ACHN (cell line): ENCODE measurements around the gene SH3GL1.
"Not testable (repeated sequence)": the region's sequence is repeated elsewhere in the genome, so short reads cannot be mapped to it uniquely, and the experiment has no call there.

ENCODE experiments used
- DNase-seq: peaks from one replicate; pipeline ENCODE4 v3.0.0-alpha.2; 2015
- in situ Hi-C: cut with HindIII; loops from 2 replicates; pipeline ENCODE4 v1.10.0; 2017; ENCODE audit warnings: low sequenced_read_pairs, low pct_ligation_motif_present, low pct_unique_long_range_greater_than_20kb

Gene SH3GL1

DNA sequence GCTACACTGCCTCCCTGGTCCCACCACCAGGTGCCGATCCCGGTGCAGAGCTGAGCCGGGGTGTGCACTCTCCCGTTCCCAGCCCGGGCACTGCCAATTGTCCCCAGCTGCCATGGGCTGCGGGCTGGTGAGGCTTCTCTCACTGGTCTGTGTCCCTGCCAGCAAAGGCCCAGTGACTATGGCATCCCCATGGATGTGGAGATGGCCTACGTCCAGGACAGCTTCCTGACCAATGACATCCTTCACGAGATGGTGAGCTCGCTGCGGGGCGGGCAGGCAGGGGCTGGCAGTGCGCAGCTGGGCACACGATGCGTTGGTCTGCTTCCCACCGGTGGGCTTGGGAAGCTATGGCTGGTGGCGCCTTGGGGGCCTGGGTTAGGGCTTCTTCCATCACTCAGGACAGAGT, 42.4 kb downstream of the SH3GL1 start:
- in situ Hi-C loops = no loop called here
- no peak for DNase-seq

DNA sequence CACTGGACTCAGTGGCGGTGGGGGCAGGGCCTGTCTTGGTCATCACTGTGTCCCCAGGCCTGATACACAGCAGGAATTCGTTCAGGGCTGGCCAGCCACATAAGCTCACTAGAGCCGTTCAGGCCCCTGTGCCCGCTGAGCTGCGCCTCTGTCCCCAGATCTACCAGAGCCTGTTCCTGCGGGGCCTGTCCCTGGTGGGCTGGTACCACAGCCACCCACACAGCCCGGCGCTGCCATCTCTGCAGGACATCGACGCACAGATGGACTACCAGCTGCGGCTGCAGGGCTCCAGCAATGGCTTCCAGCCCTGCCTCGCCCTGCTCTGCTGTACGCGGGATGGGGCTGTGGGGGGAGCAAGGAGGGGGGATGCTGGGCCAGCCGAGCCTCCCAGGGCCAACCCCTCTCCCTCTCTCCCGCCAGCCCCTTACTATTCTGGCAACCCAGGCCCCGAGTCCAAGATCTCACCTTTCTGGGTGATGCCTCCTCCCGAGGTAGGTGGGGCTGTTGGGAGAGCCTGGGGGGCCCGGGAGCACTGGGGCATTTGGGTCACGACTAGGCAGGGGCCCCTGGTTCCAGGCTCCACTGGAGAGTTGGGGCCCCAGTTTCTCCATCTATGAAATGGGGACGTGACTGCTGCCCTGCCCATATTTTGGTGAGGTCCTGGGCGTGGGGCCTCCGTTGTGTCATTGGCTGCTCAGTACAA, 43.1 kb downstream of the SH3GL1 start:
- DNase-seq = no peak
- in situ Hi-C loops = no loop called here

DNA sequence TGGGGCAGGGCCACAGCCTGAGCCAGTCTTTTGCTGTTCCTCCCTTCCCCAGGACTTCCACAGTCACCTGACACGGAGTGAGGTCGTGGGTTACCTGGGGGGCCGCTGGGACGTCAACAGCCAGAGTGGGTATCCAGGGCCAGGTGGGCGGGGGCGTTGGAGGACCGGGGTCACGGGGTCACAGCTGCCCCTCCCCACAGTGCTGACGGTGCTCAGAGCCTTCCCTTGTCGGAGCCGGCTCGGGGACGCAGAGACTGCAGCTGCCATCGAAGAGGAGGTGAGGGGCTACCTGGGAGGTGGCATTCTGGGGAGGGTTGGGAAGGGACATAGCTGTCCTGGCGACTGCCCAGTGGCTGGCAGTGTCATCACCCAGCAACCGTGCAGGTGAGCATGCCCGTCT, 45.5 kb downstream of the SH3GL1 start:
- DNase-seq = no peak
- in situ Hi-C loops = no loop called here

DNA sequence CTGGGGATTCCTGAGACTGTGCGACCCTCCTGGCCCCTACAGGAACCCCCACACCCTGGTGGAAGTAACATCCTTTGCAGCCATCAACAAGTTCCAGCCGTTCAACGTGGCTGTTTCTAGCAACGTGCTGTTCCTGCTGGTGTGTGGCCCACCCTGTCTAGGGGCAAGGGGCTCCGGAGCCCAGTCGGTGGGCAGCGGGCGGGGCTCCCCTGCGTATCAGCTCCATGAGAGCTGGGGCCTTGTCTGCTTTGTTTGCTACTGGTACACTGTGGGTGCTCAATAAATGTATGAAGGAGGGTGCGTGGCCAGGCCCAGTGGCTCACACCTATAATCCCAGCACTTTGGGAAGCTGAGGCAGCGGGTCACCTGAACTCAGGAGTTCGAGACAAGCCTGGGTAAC, 46.1 kb downstream of the SH3GL1 start:
- in situ Hi-C loops = no loop called here
- no peak for DNase-seq

DNA sequence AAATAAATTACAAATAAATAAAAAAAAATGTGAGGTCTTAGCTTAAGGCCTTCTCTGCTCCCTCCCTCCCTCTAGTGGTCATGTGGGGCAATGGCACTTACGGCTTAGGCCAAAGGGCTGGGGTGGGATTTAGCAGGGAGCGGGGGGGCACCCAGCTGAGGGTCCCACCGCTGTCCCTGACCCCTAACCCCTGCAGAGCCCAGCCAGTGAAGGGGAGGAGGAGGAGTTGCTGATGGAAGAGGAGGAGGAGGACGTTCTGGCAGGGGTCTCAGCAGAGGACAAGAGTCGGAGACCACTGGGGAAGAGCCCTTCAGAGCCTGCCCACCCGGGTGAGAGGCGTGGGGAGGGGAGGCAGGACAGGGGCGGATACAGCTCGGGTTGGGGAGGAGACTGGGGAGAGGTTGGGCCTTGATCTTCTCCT, 47.6 kb downstream of the SH3GL1 start:
- peak; percentile 59 for DNase-seq
- in situ Hi-C loops = no loop called here

- in situ Hi-C loops = no loop called here
- DNase-seq = no peak
Observed at GRCh38 chr19:4350726-4351125, 49.6 kb downstream of the SH3GL1 start.

DNA sequence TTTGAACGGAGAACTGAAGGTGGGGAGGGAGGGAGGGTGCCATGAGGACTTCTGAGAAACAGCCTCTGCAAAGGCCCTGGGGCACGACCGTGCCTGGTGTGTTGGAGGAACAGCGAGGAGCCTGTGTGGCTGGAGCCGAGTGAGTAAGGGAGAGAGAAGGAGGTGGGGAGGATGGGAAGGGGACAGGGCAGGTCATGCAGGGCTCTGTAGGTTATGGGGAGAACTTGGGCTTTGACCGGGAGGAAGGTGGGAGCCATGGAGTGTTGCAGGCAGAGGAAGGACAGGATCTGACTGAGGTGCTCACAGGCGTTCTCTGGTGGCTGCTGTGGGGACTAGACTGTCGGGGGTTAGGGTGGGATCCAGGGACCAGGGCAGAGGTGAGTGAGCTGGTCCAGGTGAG, 50.2 kb downstream of the SH3GL1 start:
- in situ Hi-C loops = no loop called here
- no peak for DNase-seq

DNA sequence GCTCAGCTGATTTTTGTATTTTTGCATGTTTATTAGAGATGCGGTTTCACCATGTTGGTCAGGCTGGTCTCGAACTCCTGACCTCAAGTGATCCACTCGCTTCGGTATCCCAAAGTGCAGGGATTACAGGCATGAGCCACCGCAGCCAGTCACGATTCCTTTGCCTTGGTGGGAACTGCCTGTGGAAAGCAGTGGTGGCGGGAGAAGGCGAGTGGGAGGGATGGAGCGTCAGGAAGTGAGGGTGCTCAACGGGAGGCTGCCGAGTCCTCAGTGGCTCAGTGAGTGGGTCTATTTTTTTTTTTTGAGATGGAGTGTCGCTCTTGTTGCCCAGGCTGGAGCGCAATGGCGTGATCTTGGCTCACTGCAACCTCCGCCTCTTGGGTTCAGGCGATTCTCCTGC, 51.1 kb downstream of the SH3GL1 start:
- DNase-seq, in situ Hi-C loops: not testable (repeated sequence)

DNA sequence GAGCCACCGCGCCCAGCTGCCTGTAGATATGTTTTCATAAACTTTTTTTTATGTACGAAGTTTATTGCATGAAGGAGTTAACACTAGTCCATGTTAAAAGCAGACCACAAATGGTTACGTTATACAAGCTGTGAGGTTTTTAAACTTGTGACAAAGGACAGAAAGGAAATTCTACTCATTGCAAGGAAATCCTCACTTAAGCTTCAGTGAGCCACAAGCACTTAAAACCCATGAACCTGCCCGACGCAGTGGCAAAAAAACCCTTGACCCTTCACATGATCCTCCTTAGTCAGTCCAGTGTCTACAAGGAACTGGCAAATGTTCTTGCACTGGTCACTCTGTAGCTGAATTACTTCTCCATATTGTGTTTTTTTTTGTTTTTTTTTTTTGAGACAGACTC, 52.8 kb downstream of the SH3GL1 start:
- in situ Hi-C loops = no loop called here
- DNase-seq = no peak

DNA sequence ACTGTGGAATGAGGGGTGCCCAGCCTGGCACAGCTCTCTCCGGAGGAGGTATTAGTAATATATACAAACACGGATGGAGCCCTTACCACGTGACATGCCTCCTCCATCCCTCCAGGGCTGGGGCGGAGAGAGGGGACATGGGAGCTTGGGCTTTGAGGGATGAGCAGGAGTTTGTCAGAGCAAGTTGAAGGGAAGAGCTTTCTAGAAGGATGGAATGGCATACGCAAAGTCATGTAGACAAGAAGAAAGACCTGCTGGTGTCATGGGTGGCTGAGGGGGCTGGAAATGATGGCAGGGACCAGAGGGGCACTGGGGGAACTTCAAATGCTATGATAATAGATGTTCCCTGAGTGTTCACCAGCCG, 54.3 kb downstream of the SH3GL1 start:
- in situ Hi-C loops = no loop called here
- no peak for DNase-seq

GRCh38 chr19:4345342-4346019, 54.9 kb downstream of the SH3GL1 start:
- in situ Hi-C loops = no loop called here
- no peak for DNase-seq

GRCh38 chr19:4343370-4344307, 56.7 kb downstream of the SH3GL1 start, which contains the start of gene MPND:
Gene MPND (plus strand): TSS chr19:4343562. CDS start chr19:4343594, 32 bp downstream.
- in situ Hi-C loops = no loop called here
- DNase-seq = peak; percentile 82

- peak; percentile 99 for DNase-seq
- in situ Hi-C loops = no loop called here
Observed at GRCh38 chr19:4342615-4343369, 57.6 kb downstream of the SH3GL1 start.

- no peak for DNase-seq
- in situ Hi-C loops = no loop called here
Observed at GRCh38 chr19:4342314-4342614, 58.1 kb downstream of the SH3GL1 start.

DNA sequence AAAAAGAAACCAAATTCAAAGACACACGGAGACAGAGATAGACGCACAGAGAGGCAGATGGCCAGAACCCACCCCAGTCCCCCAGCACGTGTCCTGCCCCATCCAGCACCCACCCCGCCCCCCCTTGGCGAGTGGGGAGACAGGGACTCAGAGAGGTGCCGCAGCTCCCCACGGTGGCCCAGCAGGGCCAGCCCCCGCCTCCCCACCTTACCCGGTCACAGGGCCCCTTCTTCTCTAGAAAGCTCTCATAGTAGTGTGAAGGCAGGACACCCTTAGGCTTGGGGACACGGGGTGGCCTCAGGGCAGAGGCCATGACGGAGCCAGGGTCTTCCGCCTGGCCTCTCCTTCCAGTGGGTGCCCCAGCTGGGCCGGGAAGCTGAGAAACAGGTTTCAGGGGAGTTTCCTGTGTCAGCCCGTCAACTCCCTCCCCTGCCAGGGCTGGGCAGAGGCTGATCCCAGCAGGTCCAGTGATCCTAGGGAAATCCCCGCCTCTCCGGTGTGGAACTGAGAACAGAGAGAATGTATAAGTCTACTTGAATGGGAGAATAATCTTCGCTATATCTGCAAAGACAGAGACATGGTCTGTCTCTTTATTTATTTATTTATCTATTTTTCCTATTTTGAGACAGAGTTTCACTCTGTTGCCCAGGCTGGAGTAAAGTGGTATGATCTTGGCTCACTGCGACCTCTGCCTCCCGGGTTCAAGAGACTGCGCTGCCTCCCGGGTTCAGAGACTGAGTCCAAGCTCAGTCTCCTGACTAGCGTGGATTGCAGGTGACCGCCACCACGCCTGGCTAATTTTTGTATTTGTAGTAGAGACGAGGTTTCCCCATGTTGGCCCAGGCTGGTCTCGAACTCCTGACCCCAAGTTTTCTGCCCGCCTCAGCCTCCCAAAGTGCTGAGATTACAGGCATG, 61.6 kb downstream of the SH3GL1 start, which contains the start of gene STAP2:
TSS of gene STAP2 (minus strand) at position 387 of the 915 bp plus-strand sequence. CDS start at position 313, 74 bp downstream.
- peak; percentile 50 for DNase-seq

DNA sequence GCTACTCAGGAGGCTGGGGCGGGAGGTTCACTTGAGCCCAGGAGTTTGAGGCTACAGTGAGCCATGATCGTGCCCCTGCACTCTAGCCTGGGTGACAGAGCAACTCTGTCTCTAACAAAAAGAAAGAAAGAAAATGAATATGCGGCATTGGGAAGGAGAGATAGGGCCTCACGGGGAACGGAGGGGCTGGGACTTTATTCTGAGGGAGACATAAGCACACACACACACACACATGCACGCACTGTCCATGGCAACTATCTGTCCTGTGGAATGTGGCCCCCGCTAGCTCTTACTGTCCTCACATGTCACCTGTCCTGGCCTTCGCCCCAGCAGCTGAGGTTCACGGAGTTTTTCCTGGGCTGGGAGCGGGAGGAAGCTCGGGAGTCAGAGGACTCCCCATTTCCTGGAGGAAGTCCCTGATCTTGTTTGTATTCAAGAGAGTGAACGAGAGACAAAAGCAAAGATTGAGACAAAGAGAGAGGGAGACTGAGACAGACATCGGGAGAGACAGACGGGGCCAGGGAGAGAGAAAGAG, 62.4 kb downstream of the SH3GL1 start:
- in situ Hi-C loops = no loop called here
- no peak for DNase-seq

More for the DNA sequence above, 61.6 kb downstream of the SH3GL1 start, which contains the start of gene STAP2:
- in situ Hi-C loops = no loop called here

GRCh38 chr19:4334929-4335570, 65.3 kb downstream of the SH3GL1 start:
- in situ Hi-C loops = no loop called here
- DNase-seq = no peak
